ENCODE data around the gene ATP6V0E1.
A peak's percentile ranks its signal among the peaks of the same experiment; 100 is the strongest.

DNA sequence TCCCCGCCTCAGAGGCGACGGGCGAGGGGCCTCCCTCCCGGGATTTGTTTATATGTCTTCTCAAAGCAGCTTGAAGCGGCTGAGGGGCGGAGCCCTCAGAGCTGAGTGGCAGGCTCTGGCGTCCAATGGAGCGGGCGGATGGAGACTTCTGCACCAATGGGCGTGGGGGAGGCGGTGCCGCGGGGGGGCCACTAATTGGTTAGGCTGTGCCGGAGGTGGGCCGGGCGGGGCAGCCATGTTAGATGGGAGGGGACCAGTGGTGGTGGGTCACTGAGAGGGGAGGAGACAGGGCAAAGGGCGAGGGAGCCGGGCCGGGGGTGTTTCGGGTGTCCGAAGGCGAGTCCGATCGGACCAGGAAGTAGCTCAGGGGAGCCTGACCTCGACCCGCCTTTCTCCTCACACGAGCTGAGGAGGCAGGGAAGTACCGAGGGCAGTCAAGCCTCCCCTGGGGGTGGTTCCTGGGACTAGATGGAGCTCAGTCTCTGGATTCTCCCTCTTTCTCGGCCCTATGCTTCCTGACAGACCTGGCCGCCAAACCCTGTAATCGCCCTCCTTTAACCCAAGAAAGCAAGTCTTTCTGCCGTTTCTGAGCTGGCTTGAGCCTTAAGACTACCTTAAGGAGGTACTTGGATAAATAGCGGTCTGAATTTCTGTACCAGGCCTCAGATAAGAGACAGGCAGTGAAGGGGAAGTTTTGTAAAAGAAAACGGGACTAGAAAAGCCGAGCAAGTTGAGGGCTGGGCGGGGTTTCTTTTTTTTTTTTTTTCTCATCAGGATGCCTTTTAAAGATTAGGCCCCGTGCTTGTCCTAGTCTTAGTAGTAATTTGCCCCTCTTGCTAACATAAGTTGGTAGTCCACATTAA lies 73.7 kb downstream of the ATP6V0E1 start:
- TF ChIP-seq CTCF (IDR thresholded peaks at IDR 0.05), result peak in 2 of 3 donors; percentile 15 to 38
- TF ChIP-seq POLR2AphosphoS5 (IDR thresholded peaks at IDR 0.05), result peak in 2 of 3 donors; percentile 12 to 35
- TF ChIP-seq POLR2A (IDR thresholded peaks at IDR 0.05), result peak; percentile 25

All from breast epithelium (tissue), 3 donors.